Uterus (tissue), 2 donors: ENCODE measurements around the gene FBXO40.

Experiments
- POLR2A ChIP-seq, 2 donors: fragments of 450-650 bp; IDR thresholded peaks; one replicate each; pipeline ENCODE4 v1.6.1; 2016; ENCODE audit warnings: antibody characterized with exemption in 2 of 2, mild to moderate bottlenecking in 1 of 2, moderate library complexity in 1 of 2
- TF ChIP-seq, protein P1 (sequence below), 4 experiments: fragments of 200-600 bp in 2 of 4; fragments of 450-650 bp in 2 of 4; sonication (generic) in 2 of 4; IDR thresholded peaks; one replicate each; pipeline ENCODE4 v1.5.1; 2016 to 2019; ENCODE audit warnings: antibody characterized with exemption in 4 of 4, mild to moderate bottlenecking in 2 of 4, moderate library complexity in 1 of 4

DNA sequence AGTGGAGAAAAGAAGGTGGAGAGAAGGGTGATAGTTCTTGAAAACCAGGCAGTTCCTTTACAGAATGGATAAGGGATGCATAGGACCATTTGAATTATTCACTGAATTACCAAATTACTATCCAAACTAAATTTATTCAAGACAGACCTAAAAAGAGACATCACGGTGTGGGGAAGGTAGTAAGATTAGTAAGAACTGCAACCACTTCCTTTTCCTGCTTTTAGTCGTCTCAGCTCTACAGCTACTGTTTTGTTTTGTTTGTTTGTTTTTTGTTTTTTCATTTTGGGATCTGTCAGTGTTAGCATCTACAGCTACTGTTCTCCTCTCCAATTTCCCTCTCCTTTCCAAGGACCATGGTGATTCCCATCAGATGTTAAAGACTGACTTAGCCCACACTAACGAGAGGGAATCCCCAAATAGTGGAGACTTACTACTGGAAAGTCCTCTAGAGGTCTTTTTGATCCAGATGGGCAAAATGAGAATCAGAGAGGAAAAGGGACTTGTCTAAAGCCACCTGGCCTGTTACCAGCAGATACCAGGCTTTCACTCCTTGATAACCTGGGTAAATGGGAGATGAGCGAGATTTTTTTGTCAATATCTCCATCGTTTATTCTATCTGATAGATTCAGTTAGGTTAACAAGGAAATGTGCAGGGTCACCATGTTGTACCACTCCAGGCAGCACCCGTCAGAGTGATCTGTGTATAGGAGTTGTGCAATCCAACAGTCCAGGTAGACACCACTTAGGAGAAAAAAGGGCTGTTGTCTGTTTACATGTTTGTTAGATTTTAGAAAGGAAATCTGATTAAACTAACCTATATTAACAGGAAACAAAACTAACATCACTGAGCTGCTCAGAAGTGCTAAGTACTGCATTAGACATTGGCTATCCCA, 61.6 kb downstream of the FBXO40 start:
- TF ChIP-seq, protein P1, sequence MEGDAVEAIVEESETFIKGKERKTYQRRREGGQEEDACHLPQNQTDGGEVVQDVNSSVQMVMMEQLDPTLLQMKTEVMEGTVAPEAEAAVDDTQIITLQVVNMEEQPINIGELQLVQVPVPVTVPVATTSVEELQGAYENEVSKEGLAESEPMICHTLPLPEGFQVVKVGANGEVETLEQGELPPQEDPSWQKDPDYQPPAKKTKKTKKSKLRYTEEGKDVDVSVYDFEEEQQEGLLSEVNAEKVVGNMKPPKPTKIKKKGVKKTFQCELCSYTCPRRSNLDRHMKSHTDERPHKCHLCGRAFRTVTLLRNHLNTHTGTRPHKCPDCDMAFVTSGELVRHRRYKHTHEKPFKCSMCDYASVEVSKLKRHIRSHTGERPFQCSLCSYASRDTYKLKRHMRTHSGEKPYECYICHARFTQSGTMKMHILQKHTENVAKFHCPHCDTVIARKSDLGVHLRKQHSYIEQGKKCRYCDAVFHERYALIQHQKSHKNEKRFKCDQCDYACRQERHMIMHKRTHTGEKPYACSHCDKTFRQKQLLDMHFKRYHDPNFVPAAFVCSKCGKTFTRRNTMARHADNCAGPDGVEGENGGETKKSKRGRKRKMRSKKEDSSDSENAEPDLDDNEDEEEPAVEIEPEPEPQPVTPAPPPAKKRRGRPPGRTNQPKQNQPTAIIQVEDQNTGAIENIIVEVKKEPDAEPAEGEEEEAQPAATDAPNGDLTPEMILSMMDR (IDR thresholded peaks at IDR 0.05): no peak
- no peak for TF ChIP-seq POLR2A (IDR thresholded peaks at IDR 0.05)
